ENCODE measurements around the gene CADM4.

DNA sequence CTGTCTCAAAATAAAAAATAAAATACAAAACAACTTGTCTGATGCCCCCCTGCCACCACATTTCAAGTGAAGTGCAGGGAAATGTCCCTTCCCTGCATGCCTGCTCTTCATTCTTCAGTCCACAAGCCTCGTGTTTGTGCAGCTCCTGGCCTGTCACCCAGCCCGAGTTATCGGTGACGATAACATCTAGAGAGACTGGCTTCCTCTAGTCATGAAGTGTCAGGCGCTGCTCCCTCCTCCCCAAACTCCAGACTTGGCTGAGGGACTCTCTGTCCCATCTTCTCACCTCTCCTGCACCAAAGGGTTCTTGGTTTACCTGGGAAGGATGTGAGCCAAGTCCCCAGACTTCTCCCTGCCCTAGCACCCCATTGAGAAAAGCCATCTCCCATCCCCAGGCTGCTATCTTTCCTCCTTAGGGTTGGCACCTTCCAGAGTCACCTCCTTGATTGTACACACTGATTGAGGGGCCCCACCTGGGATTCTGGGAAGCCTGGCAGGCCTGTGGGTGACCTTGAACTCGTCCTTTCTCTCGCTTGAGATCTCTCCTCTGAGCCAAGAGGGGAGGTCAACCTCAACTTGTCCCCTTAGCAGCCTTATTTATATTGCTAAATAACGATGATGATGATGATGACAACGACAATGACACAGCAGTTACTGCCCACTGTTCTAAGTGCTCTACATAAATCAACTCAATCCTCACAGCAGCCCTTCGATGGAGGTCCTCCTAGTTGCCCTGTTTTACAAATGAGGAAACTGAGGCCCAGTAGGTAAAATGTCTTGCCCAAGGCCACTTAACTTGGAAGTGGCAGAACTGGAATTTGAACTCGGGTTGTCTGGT is 43.4 kb upstream of the CADM4 start:
- TF ChIP-seq GATA3 (IDR thresholded peaks at IDR 0.05; ENCODE audit: low read depth, low read length) (no peak), GATA2 (IDR thresholded peaks at IDR 0.05; ENCODE audit: low read depth, low read length) (no peak)

Measured in SH-SY5Y (cell line).